Measurements from ENCODE around the gene GPR137C. TPM values are rescaled to one million over a fixed set of nuclear protein-coding genes. Genes with fewer than 3 reads are reported as not detected.
A peak's percentile ranks its signal among the peaks of the same experiment; 100 is the strongest.

The GPR137C gene
- total and polyA plus RNA-seq, 2 experiments from 2014 or later = 1.7 to 2.7 TPM

GRCh38 chr14:52551205-52551604 lies 1.4 kb upstream of the GPR137C start:
- Histone ChIP-seq H3K27me3 (no peaks in the 10 kb centered on the region), H3K27ac (peak overlapping the region; percentile 94), H3K4me3 (peak overlapping the region; percentile 51), H3K9me3 (ENCODE audit: low read depth) (no peaks in the 10 kb centered on the region), H3K36me3 (no peaks in the 10 kb centered on the region), H3K4me1 (ENCODE audit: low read depth) (no peaks in the 10 kb centered on the region)
- no peak for DNase-seq (ENCODE audit: low read depth in 1 of 2, low spot score in 1 of 2)
- no peak for TF ChIP-seq CTCF (IDR thresholded peaks at IDR 0.05; ENCODE audit: low read depth, low read length)

- Histone ChIP-seq H3K9me3 (ENCODE audit: low read depth) (no peaks in the 10 kb centered on the region), H3K4me3 (peak overlapping the region; percentile 51), H3K36me3 (no peaks in the 10 kb centered on the region), H3K27me3 (no peaks in the 10 kb centered on the region), H3K27ac (peak overlapping the region; percentile 94), H3K4me1 (ENCODE audit: low read depth) (no peaks in the 10 kb centered on the region)
- peak; percentile 42 to 53 for DNase-seq (ENCODE audit: low read depth in 1 of 2, low spot score in 1 of 2)
- TF ChIP-seq CTCF (IDR thresholded peaks at IDR 0.05; ENCODE audit: low read depth, low read length) = peak; percentile 48
These were observed 957 bp upstream of the GPR137C start for GRCh38 chr14:52551696-52552062.

- H3K4me1 ChIP-seq (ENCODE audit: low read depth) = no peaks in the 10 kb centered on the region
- no peaks in the 10 kb centered on the region for H3K27me3 ChIP-seq
- H3K9me3 ChIP-seq (ENCODE audit: low read depth) = no peaks in the 10 kb centered on the region
- no peak for TF ChIP-seq CTCF (IDR thresholded peaks at IDR 0.05; ENCODE audit: low read depth, low read length)
- H3K27ac ChIP-seq = peak overlapping the region; percentile 74
- H3K4me3 ChIP-seq = peak overlapping the region; percentile 63
- H3K36me3 ChIP-seq = no peaks in the 10 kb centered on the region
- peak; percentile 16 to 68 for DNase-seq (ENCODE audit: low read depth in 1 of 2, low spot score in 1 of 2)
These were observed 500 bp downstream of the GPR137C start for GRCh38 chr14:52553002-52553670.

GRCh38 chr14:52553671-52554575 lies 1.3 kb downstream of the GPR137C start:
- Histone ChIP-seq H3K9me3 (ENCODE audit: low read depth) (no peaks in the 10 kb centered on the region), H3K4me3 (peak overlapping the region; percentile 63), H3K36me3 (no peaks in the 10 kb centered on the region), H3K27me3 (no peaks in the 10 kb centered on the region), H3K4me1 (ENCODE audit: low read depth) (no peaks in the 10 kb centered on the region), H3K27ac (peak overlapping the region; percentile 74)
- DNase-seq (ENCODE audit: low read depth in 1 of 2, low spot score in 1 of 2) = peak; percentile 90 to 93
- no peak for TF ChIP-seq CTCF (IDR thresholded peaks at IDR 0.05; ENCODE audit: low read depth, low read length)

GRCh38 chr14:52558688-52559087 lies 6.1 kb downstream of the GPR137C start:
- Histone ChIP-seq H3K27me3 (no peaks in the 10 kb centered on the region), H3K4me1 (ENCODE audit: low read depth) (no peaks in the 10 kb centered on the region), H3K9me3 (ENCODE audit: low read depth) (no peaks in the 10 kb centered on the region), H3K4me3 (no peak overlapping the region), H3K27ac (no peak overlapping the region), H3K36me3 (no peaks in the 10 kb centered on the region)
- DNase-seq (ENCODE audit: low read depth in 1 of 2, low spot score in 1 of 2) = no peak
- TF ChIP-seq CTCF (IDR thresholded peaks at IDR 0.05; ENCODE audit: low read depth, low read length) = no peak
